Astrocyte of the spinal cord (primary cell): ENCODE measurements around the gene NT5DC1.

Experiments
- DNase-seq: peaks from one replicate; pipeline ENCODE4 v3.0.0; 2011; ENCODE audit warnings: low read depth, low spot score
- H3K4me3 ChIP-seq: 2 replicates; pipeline ENCODE4 v1.5.1; 2011; ENCODE audit warnings: low read depth, mild to moderate bottlenecking, low read length, moderate library complexity
- in situ Hi-C: cut with HindIII; loops from 2 replicates; pipeline ENCODE4 v1.10.0; 2017; ENCODE audit warnings: low sequenced_read_pairs
- TF ChIP-seq, protein P1 (sequence below): IDR thresholded peaks from 2 replicates; pipeline ENCODE4 v1.5.1; 2012; ENCODE audit warnings: low read depth, mild to moderate bottlenecking, low read length, inconsistent platforms

Gene NT5DC1

DNA sequence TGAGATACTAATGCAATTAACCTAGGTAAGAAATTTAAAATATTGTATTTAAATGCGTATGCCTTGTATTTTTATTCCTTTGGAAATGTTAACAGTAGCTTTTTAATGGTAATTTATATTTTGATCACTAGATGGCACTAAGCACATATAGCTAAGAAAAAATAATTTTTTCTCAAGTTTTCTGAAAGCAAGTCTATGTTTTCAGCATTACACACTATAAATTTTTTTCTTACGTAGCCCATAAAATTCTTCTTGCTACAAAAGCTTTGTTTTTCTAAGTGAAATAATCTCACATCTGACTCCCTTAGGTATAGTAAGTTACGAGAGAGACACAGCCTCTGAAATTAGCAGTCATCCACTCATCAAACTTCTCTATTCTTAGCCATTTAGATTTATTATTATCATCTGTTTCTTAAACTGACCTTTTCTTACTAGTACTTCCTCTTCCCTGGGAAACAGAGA lies 117.5 kb downstream of the NT5DC1 start:
- peak; percentile 46 for DNase-seq
- no peak overlapping the region for H3K4me3 ChIP-seq
- TF ChIP-seq, protein P1, sequence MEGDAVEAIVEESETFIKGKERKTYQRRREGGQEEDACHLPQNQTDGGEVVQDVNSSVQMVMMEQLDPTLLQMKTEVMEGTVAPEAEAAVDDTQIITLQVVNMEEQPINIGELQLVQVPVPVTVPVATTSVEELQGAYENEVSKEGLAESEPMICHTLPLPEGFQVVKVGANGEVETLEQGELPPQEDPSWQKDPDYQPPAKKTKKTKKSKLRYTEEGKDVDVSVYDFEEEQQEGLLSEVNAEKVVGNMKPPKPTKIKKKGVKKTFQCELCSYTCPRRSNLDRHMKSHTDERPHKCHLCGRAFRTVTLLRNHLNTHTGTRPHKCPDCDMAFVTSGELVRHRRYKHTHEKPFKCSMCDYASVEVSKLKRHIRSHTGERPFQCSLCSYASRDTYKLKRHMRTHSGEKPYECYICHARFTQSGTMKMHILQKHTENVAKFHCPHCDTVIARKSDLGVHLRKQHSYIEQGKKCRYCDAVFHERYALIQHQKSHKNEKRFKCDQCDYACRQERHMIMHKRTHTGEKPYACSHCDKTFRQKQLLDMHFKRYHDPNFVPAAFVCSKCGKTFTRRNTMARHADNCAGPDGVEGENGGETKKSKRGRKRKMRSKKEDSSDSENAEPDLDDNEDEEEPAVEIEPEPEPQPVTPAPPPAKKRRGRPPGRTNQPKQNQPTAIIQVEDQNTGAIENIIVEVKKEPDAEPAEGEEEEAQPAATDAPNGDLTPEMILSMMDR: peak; percentile 25
- in situ Hi-C loops: no loop called here

DNA sequence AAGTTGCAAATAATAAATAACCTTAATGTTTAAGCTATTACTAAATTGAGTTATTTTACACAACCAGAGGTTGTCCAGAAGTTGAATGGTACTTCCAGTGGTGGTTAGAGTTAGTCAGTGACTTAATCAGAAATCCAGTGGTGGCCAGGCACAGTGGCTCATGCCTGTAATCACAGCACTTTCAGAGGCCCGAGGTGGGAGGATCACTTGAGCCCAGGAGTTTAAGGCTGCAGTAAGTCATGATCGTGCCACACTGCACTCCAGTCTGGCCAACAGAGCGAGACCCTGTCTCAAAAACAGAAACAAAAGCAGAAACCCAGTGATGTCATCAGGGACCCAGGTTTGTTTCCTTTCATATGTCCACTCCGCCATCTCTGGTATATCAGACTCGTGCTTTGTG lies 118.2 kb downstream of the NT5DC1 start:
- no peak for DNase-seq
- no peak overlapping the region for H3K4me3 ChIP-seq
- in situ Hi-C loops: no loop called here
- TF ChIP-seq, protein P1: no peak

GRCh38 chr6:116221067-116221466 lies 120.4 kb downstream of the NT5DC1 start:
- TF ChIP-seq, protein P1: no peak
- no peak overlapping the region for H3K4me3 ChIP-seq
- DNase-seq: no peak
- in situ Hi-C loops: no loop called here

GRCh38 chr6:116221911-116222310 lies 121.3 kb downstream of the NT5DC1 start:
- TF ChIP-seq, protein P1: no peak
- no peak for DNase-seq
- in situ Hi-C loops: no loop called here
- H3K4me3 ChIP-seq: no peak overlapping the region

GRCh38 chr6:116223355-116223754 lies 122.7 kb downstream of the NT5DC1 start:
- TF ChIP-seq, protein P1: no peak
- in situ Hi-C loops: no loop called here
- H3K4me3 ChIP-seq: no peak overlapping the region
- DNase-seq: no peak

GRCh38 chr6:116229287-116229913 lies 128.7 kb downstream of the NT5DC1 start:
- in situ Hi-C loops: no loop called here
- peak; percentile 93 for DNase-seq
- TF ChIP-seq, protein P1: no peak
- H3K4me3 ChIP-seq: peak overlapping the region; percentile 39
